Large intestine (tissue), 3 donors: ENCODE data around the gene PRKCE. TPM values are rescaled to one million over a fixed set of nuclear protein-coding genes. Genes with fewer than 3 reads are reported as not detected.

Experiments
- DNase-seq, 2 donors: peaks; one replicate each; pipeline versions ENCODE4 v3.0.0 to v3.0.0-alpha.2; 2013
- H3K27ac ChIP-seq: one replicate; pipeline ENCODE4 v1.5.1; 2013; ENCODE audit warnings: low read length
- H3K27me3 ChIP-seq: 2 replicates; pipeline ENCODE4 v1.6.1; 2013; ENCODE audit warnings: low read length; ENCODE audit not compliant: control insufficient read depth, insufficient read depth
- H3K36me3 ChIP-seq: 2 replicates; pipeline ENCODE4 v1.6.1; 2013; ENCODE audit warnings: low read length; ENCODE audit not compliant: control insufficient read depth, insufficient read depth
- H3K4me1 ChIP-seq: one replicate; pipeline ENCODE4 v1.6.1; 2013; ENCODE audit warnings: low read length; ENCODE audit not compliant: control insufficient read depth, insufficient read depth
- H3K4me3 ChIP-seq: one replicate; pipeline ENCODE4 v1.5.1; 2013; ENCODE audit warnings: low read length
- H3K9me3 ChIP-seq: one replicate; pipeline ENCODE4 v1.6.1; 2013; ENCODE audit warnings: mild to moderate bottlenecking, low read depth, low read length, moderate library complexity; ENCODE audit not compliant: control insufficient read depth
- WGBS: methylation state at CpG from one replicate; pipeline ENCODE4 v1.1.5; 2013; ENCODE audit warnings: low lambda C conversion rate; ENCODE audit not compliant: insufficient coverage; 5-methylcytosine and 5-hydroxymethylcytosine counted together
- polyA plus RNA-seq: library from polyadenylated mRNA; unstranded; fragments of 120-200 nt; gene quantifications from one replicate; pipeline ENCODE4 v1.2.1, GENCODE V29; 2013

The PRKCE gene
- polyA plus RNA-seq, 1 donor, result 13.0 TPM

GRCh38 chr2:45664635-45665261, 13.3 kb downstream of the PRKCE start:
- H3K27ac ChIP-seq, result no peak overlapping the region
- H3K9me3 ChIP-seq, result no peaks in the 10 kb centered on the region
- H3K4me3 ChIP-seq, result no peak overlapping the region
- H3K27me3 ChIP-seq, result no peaks in the 10 kb centered on the region
- H3K36me3 ChIP-seq, result no peaks in the 10 kb centered on the region
- WGBS, result 83% methylated on average over 1 of the region's 2 CpGs
- H3K4me1 ChIP-seq, result peaks cover 5% of the 10 kb centered on the region
- DNase-seq, result no peak

GRCh38 chr2:45668509-45668908, 17.0 kb downstream of the PRKCE start:
- H3K36me3 ChIP-seq, result no peaks in the 10 kb centered on the region
- no peak overlapping the region for H3K4me3 ChIP-seq
- no CpG with 5 or more reads among the region's 7 CpGs for WGBS
- no peaks in the 10 kb centered on the region for H3K9me3 ChIP-seq
- no peaks in the 10 kb centered on the region for H3K27me3 ChIP-seq
- H3K4me1 ChIP-seq, result peaks cover 5% of the 10 kb centered on the region
- H3K27ac ChIP-seq, result peak overlapping the region; percentile 12
- DNase-seq, result no peak

DNA sequence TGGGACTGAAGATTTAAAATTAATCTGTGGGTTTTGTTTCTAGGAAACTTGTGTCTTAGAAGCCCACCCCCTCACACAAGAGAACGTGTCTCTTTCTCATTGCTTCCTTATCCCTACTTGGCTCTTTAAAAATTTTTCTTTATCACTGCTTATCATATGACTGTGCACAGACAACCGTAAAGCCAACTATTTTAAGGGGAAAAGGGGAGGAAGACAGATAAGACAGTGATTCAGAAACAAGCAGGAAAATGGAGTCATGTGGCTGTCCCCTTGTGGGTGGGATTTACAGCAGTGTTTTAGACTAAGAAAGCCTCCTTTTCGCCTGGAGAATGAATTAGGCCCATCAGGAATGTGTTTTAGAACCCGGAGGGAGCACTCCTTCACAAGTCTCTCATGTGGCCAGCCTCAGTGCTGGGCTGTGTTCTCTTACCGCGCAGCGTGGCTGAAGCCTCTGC, 17.6 kb downstream of the PRKCE start:
- no CpG with 5 or more reads among the region's 7 CpGs for WGBS
- Histone ChIP-seq H3K4me3 (no peak overlapping the region), H3K9me3 (no peaks in the 10 kb centered on the region), H3K4me1 (peaks cover 11% of the 10 kb centered on the region), H3K27ac (peak overlapping the region; percentile 12), H3K36me3 (no peaks in the 10 kb centered on the region), H3K27me3 (no peaks in the 10 kb centered on the region)
- peak in 1 of 2 donors; percentile 32 for DNase-seq

DNA sequence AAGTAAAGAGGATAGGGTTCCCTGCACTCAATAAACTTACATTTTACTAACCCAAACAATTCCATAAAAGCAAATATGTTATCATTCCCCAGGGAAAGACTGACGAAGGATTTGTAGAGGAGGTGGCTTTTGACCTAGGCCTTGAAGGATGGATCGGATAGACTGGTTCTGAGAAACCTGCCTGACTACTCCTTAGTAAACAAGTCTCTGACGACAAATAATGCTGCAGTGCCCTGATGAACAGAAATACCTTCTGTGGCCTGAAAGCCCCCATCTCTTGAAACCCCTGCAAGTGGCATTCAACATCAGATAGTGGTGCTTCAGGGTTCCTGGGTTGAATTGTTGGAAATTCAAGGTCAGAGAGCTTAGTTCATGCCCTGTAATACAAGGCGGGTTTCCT, 19.2 kb downstream of the PRKCE start:
- H3K4me3 ChIP-seq, result no peak overlapping the region
- DNase-seq, result no peak
- H3K9me3 ChIP-seq, result no peaks in the 10 kb centered on the region
- no peaks in the 10 kb centered on the region for H3K36me3 ChIP-seq
- no peaks in the 10 kb centered on the region for H3K27me3 ChIP-seq
- H3K4me1 ChIP-seq, result peaks cover 25% of the 10 kb centered on the region
- H3K27ac ChIP-seq, result no peak overlapping the region
- WGBS, result no CpG with 5 or more reads among the region's 4 CpGs

DNA sequence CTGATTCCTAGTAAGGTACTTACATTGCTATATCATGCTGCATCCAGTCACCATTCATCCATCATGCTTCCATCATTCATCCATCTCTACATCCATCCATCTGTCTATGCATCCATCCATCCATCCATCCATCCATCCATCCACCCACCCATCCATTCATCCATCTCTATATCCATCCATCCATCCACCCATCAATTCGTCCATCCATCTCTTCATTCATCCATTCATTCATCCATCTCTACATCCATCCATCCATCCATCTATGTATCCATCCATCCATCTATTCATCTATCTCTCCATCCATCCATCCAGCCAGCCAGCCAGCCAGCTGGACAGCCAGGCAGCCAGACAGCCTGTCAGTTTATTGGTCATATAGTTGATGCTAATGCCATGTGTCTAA, 20.7 kb downstream of the PRKCE start:
- WGBS, result no CpG with 5 or more reads among the region's 1 CpG
- Histone ChIP-seq H3K9me3 (no peaks in the 10 kb centered on the region), H3K4me1 (peaks cover 31% of the 10 kb centered on the region)

GRCh38 chr2:45674035-45674816, 22.8 kb downstream of the PRKCE start:
- peak in 1 of 2 donors; percentile 33 for DNase-seq
- no peaks in the 10 kb centered on the region for H3K27me3 ChIP-seq
- no peak overlapping the region for H3K4me3 ChIP-seq
- WGBS, result no CpG with 5 or more reads among the region's 5 CpGs
- peaks cover 25% of the 10 kb centered on the region for H3K4me1 ChIP-seq
- H3K27ac ChIP-seq, result peak overlapping the region; percentile 9
- H3K36me3 ChIP-seq, result no peaks in the 10 kb centered on the region
- no peaks in the 10 kb centered on the region for H3K9me3 ChIP-seq

More for the DNA sequence above, 20.7 kb downstream of the PRKCE start:
- DNase-seq, result no peak
- Histone ChIP-seq H3K27me3 (no peaks in the 10 kb centered on the region), H3K36me3 (no peaks in the 10 kb centered on the region), H3K27ac (no peak overlapping the region), H3K4me3 (no peak overlapping the region)

- Histone ChIP-seq H3K27me3 (no peaks in the 10 kb centered on the region), H3K4me3 (no peak overlapping the region), H3K4me1 (peaks cover 30% of the 10 kb centered on the region), H3K36me3 (no peaks in the 10 kb centered on the region), H3K27ac (peak overlapping the region; percentile 46), H3K9me3 (no peaks in the 10 kb centered on the region)
- no CpG with 5 or more reads among the region's 5 CpGs for WGBS
- DNase-seq, result peak; percentile 65 to 89
Measured at GRCh38 chr2:45675263-45675812, 23.9 kb downstream of the PRKCE start.

DNA sequence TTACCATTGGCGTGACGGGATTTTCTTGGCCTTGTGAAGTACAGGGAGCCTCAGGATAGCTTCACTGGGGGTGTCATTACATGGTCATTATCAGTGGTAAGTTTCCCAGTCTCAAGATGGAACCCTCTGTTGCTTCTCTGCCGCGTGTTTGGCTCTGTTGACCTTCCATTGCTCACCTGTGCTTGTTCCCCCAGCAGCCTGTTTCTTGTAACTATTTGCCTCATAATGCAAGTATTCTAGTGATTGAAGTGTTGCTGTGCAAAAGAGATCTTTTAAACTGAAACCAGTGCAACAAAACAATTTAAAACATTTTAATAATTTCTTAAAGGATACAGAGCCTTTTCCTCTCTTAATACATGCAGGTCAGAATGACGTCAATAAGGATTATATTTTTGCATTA, 24.6 kb downstream of the PRKCE start:
- 88% methylated on average over 1 of the region's 5 CpGs for whole genome bisulfite sequencing
- Histone ChIP-seq H3K27ac (peak overlapping the region; percentile 46), H3K36me3 (no peaks in the 10 kb centered on the region)

GRCh38 chr2:45678791-45679348, 27.4 kb downstream of the PRKCE start:
- no peaks in the 10 kb centered on the region for H3K27me3 ChIP-seq
- no peak overlapping the region for H3K27ac ChIP-seq
- WGBS, result 100% methylated on average over 2 of the region's 4 CpGs
- H3K36me3 ChIP-seq, result no peaks in the 10 kb centered on the region
- peaks cover 37% of the 10 kb centered on the region for H3K4me1 ChIP-seq
- DNase-seq, result no peak
- no peak overlapping the region for H3K4me3 ChIP-seq
- H3K9me3 ChIP-seq, result no peaks in the 10 kb centered on the region

More for the DNA sequence above, 24.6 kb downstream of the PRKCE start:
- H3K9me3 ChIP-seq, result no peaks in the 10 kb centered on the region
- H3K4me1 ChIP-seq, result peaks cover 36% of the 10 kb centered on the region
- DNase-seq, result no peak
- H3K27me3 ChIP-seq, result no peaks in the 10 kb centered on the region
- H3K4me3 ChIP-seq, result no peak overlapping the region

DNA sequence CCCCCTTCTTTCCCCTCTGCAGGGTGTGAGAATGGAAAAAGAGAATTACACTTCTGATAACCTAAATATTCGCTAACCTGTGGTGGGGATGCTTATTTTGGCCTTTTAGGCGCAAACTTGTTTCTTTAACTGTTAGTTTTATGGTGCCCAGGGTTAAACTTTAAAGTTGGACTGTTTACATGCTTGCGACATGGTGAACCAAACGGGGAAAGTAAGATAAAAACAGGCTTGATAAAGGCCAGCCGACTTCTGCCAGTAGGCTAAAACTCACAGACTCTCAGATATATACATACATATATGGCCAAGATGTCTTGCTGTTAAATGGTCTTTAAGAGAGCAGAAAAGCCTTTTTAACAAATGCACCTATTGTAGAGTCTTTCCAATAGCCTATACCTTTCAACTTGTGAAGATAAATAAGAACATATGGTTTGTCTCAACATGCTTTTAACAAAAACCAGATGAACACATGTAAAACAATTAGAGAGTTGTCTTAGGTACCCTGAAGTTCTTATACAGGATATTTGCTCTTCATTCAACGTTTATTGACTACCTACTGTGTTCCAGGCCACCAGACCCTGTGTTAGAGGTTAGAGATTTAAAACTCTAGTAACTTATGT, 29.0 kb downstream of the PRKCE start:
- peak in 1 of 2 donors; percentile 53 for DNase-seq
- no peak overlapping the region for H3K27ac ChIP-seq

More for the DNA sequence above, 29.0 kb downstream of the PRKCE start:
- WGBS, result no CpG with 5 or more reads among the region's 6 CpGs
- Histone ChIP-seq H3K9me3 (no peaks in the 10 kb centered on the region), H3K36me3 (no peaks in the 10 kb centered on the region), H3K4me3 (no peak overlapping the region), H3K4me1 (peaks cover 22% of the 10 kb centered on the region), H3K27me3 (no peaks in the 10 kb centered on the region)
